LNCaP clone FGC (cell line): ENCODE measurements around the gene GTF2A1L.
"Not testable (repeated sequence)": the region's sequence is repeated elsewhere in the genome, so short reads cannot be mapped to it uniquely, and the experiment has no call there.

ENCODE experiments used
- DNase-seq: peaks from one replicate; pipeline ENCODE4 v3.0.0-alpha.2; 2011; ENCODE audit warnings: low read depth
- H3K4me3 ChIP-seq: 2 replicates; pipeline ENCODE4 v1.5.1; 2011; ENCODE audit warnings: mild to moderate bottlenecking, low read depth, low read length, control low read depth
- CTCF ChIP-seq: IDR thresholded peaks from 2 replicates; pipeline ENCODE4 v1.5.1; 2012; ENCODE audit warnings: mild to moderate bottlenecking; ENCODE audit not compliant: control insufficient read depth, insufficient read depth; ENCODE audit errors: extremely low read depth

The GTF2A1L gene

GRCh38 chr2:48694149-48694548 is 76.5 kb downstream of the GTF2A1L start:
- no peak overlapping the region for H3K4me3 ChIP-seq
- TF ChIP-seq CTCF, result no peak
- DNase-seq, result no peak

GRCh38 chr2:48695991-48696390 is 78.3 kb downstream of the GTF2A1L start:
- DNase-seq, result no peak
- H3K4me3 ChIP-seq, result no peak overlapping the region

GRCh38 chr2:48696881-48697280 is 79.2 kb downstream of the GTF2A1L start:
- no peak overlapping the region for H3K4me3 ChIP-seq
- no peak for TF ChIP-seq CTCF

More at GRCh38 chr2:48695991-48696390, 78.3 kb downstream of the GTF2A1L start:
- no peak for TF ChIP-seq CTCF

GRCh38 chr2:48699348-48699930 is 81.8 kb downstream of the GTF2A1L start:
- TF ChIP-seq CTCF, result no peak
- DNase-seq, result no peak
- H3K4me3 ChIP-seq, result no peak overlapping the region

More at GRCh38 chr2:48696881-48697280, 79.2 kb downstream of the GTF2A1L start:
- DNase-seq, result no peak

GRCh38 chr2:48703621-48704020 is 86.0 kb downstream of the GTF2A1L start:
- not testable (repeated sequence) for DNase-seq, H3K4me3 ChIP-seq

- no peak overlapping the region for H3K4me3 ChIP-seq
- no peak for DNase-seq
- TF ChIP-seq CTCF, result no peak
Observed at GRCh38 chr2:48707466-48707865, 89.8 kb downstream of the GTF2A1L start.

- no peak for DNase-seq
- H3K4me3 ChIP-seq, result no peak overlapping the region
- TF ChIP-seq CTCF, result no peak
Observed at GRCh38 chr2:48709096-48710034, 91.7 kb downstream of the GTF2A1L start.
